HG03558 (cell line): ENCODE measurements around the gene PPP1R36.
"Not testable (repeated sequence)": the region's sequence is repeated elsewhere in the genome, so short reads cannot be mapped to it uniquely, and the experiment has no call there.

Experiments used
- ATAC-seq: cut with Tn5 transposase; IDR thresholded peaks from one replicate; pipeline ENCODE4 v1.9.1; 2021; ENCODE audit warnings: moderate number of reproducible peaks; ENCODE audit not compliant: unreplicated experiment; ENCODE audit errors: extremely low read depth

Gene PPP1R36

GRCh38 chr14:64518229-64518628 lies 31.5 kb upstream of the PPP1R36 start:
- ATAC-seq, result no peak

DNA sequence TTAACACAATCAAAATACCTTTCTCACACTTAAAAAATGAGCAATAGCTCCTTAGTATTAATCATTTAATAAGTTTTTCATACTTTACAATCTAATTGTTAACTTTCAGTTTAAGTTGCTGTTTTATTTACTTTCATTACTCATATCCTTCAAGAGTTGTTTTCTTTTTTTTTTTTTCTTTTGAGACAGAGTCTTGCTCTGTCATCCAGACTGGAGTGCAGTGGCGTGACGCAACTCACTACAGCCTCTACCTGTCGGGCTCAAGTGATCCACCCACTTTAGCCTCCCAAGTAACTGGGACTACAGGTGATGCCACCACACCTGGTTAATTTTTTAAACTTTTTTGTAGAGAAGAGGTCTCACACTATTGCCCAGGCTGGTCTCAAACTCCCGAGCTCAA lies 29.1 kb upstream of the PPP1R36 start:
- ATAC-seq, result no peak

DNA sequence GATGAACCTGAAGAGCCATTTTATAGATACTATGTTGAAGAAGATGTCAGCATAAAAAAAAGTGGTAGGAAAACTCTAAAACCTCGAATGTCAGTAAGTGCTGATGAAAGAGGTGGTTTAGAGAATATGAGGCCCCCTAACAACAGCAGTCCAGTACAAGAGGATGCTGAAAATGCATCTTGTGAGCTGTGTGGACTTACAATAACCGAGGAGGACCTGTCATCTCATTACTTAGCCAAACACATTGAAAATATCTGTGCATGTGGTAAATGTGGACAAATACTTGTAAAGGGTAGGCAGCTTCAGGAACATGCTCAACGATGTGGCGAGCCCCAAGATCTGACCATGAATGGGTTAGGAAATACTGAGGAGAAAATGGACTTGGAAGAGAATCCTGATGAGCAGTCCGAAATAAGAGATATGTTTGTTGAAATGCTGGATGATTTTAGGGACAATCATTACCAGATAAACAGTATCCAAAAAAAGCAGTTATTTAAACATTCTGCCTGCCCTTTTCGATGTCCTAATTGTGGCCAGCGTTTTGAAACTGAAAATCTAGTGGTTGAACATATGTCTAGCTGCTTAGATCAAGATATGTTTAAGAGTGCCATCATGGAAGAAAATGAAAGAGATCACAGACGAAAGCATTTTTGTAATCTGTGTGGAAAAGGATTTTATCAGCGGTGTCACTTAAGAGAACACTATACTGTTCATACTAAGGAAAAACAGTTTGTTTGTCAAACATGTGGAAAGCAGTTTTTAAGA lies 27.0 kb upstream of the PPP1R36 start:
- ATAC-seq, result no peak

DNA sequence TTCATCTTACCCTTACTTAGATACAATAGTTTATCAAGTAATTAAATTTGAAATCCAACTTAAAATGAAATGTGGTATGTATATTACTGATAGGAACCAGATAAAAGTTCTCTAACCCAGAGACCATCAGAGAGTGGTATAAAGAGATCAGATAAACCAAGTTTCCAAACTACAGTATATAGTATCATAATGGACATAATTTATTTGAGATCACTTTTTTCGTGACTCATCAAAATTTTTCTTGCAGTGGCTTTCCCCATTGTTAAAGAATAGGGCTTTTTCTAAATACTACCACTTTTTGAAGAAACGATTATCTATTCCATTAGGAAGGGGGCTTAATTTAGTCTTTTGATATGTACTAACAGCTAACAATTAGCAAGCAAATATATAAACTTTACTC lies 24.4 kb upstream of the PPP1R36 start:
- ATAC-seq, result no peak

- ATAC-seq, result no peak
Measured at GRCh38 chr14:64531567-64531966, 18.2 kb upstream of the PPP1R36 start.

- no peak for ATAC-seq
Measured at GRCh38 chr14:64536488-64537245, 13.1 kb upstream of the PPP1R36 start.

DNA sequence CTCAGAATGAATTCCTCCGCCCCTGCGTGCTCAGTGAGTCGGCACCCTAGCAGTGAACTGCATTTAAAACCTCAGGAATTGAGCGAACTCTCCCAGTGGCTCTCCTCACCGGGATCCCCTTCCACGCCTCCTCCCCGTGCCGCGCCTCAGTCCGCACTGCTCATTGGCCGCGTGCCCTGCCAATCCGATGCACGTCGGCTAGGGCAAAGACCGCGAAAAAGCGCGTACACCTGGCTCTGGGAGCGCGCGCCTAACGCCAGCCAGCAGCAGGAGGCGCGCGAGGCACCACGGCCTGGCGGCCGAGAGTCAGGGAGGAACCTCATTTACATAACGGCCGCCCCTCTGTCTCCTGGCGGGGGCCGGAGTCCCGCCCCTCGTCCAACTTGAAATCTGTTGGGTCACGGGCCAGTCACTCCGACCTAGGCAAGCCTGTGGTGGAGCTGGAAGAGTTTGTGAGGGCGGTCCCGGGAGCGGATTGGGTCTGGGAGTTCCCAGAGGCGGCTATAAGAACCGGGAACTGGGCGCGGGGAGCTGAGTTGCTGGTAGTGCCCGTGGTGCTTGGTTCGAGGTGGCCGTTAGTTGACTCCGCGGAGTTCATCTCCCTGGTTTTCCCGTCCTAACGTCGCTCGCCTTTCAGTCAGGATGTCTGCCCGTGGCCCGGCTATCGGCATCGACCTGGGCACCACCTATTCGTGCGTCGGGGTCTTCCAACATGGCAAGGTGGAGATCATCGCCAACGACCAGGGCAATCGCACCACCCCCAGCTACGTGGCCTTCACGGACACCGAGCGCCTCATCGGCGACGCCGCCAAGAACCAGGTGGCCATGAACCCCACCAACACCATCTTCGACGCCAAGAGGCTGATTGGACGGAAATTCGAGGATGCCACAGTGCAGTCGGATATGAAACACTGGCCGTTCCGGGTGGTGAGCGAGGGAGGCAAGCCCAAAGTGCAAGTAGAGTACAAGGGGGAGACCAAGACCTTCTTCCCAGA lies 9.3 kb upstream of the PPP1R36 start, which contains the start of gene HSPA2:
HSPA2 (plus strand) TSS at position 534 of the 995 bp plus-strand sequence; CDS start at position 643, 109 bp downstream.
- peak; percentile 92 for ATAC-seq

GRCh38 chr14:64541261-64541971 lies 8.3 kb upstream of the PPP1R36 start:
- no peak for ATAC-seq

GRCh38 chr14:64541972-64542835 lies 7.6 kb upstream of the PPP1R36 start:
- no peak for ATAC-seq

DNA sequence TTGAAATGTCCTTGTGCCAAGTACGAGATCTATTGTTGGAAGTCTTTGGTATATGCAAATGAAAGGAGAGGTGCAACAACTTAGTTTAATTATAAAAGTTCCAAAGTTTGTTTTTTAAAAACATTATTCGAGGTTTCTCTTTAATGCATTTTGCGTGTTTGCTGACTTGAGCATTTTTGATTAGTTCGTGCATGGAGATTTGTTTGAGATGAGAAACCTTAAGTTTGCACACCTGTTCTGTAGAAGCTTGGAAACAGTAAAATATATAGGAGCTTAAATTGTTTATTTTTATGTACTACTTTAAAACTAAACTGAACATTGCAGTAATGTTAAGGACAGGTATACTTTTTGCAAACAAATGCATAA lies 6.9 kb upstream of the PPP1R36 start:
- ATAC-seq, result no peak

GRCh38 chr14:64544607-64545312 lies 5.0 kb upstream of the PPP1R36 start:
- no peak for ATAC-seq

DNA sequence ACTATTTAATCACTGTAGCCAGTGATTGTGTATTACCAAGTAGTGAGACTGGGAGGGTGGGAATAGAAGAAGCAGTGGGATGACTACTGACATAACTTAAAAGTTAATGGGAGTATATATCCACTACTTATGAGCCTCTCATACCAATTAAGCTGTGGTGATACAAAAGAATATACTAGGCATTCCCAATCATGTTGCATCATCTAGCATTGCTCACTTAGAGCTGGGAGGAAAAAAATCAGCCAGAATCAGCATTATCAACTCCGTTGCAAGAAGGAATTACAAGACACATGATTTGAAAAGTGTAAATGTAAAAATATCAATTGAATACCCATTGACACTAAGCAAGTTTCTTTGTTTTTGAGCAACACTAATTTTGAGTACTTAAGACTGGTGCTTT lies 745 bp upstream of the PPP1R36 start:
- no peak for ATAC-seq

DNA sequence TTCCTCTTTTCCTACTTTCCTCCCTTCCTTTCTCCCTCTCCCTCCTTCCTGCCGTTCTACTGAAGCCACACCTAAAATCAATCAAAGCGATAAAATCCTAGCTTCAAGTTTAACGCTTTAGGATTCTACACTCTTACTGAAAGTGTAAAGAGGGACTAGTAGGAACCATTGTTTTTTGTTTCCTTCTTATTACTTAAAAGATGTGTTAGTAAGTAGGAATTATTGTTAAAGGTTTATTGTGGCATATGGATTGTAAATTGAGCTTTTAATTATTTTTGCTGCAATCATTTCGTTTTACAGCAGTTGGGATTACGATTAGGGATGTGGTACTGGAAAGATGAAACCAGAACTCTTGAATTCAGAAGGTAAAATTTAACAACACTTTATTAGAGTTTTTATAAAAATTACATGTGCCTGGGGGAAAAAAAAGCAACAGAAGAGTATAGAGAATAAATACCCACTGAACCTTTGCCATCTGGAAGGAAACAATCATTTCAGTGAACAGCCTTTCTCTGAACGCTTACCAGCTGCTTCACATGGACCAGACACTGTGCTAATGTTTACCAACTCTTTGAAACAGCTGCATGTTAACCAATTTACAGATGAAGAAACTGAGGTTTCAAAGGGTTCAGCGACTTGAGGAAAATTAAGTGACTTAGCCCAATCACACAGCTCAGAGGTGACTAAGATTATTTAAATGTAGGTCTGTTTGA lies 1.0 kb downstream of the PPP1R36 start:
- no peak for ATAC-seq

- no peak for ATAC-seq
Measured at GRCh38 chr14:64554556-64554955, 4.8 kb downstream of the PPP1R36 start.

- ATAC-seq, result no peak
Measured at GRCh38 chr14:64556526-64556925, 6.8 kb downstream of the PPP1R36 start.

GRCh38 chr14:64558216-64558615 lies 8.5 kb downstream of the PPP1R36 start:
- ATAC-seq, result not testable (repeated sequence)

DNA sequence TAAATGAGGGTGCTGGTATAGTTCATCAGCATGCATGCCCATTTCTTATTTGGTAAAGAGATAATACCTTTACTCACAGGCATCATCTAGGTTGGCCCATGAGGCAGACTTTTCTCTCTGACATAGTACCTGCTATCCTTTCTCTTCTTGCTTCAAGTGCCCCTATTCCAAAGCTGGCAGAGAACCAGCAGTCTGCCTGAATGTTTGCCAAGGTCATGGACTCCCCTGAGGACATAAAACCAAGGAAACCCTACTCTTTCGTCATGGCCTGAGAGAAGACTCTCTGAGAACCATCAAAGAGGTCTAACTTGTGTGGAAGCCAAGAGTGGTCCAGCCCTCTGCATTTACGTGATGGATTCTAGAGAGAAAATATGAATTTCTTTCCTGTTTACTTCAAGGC lies 11.9 kb downstream of the PPP1R36 start:
- no peak for ATAC-seq

DNA sequence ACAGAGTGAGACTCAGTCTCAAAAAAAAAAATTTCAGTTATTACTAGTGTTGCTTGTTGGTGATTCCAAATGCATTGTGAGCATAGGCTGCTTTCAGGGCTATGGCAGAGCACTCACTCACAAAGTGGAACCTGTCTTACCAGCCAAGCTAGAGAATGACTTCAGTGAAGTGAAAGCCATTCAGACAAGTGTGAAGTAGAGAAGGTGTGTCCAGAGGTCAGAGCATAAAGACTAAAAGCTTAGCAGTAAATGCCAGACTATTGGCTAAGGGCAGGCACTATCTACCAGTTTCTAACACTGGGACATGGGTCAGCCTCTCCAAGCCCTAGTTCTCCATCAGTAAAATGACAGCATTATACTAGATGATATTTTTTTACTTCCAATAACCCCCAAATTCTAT lies 12.7 kb downstream of the PPP1R36 start:
- ATAC-seq, result no peak
